GM08714 (cell line): ENCODE measurements around the gene MB21D2.
"Not testable (repeated sequence)": the region's sequence is repeated elsewhere in the genome, so short reads cannot be mapped to it uniquely, and the experiment has no call there.

Source experiments
- H3K4me3 ChIP-seq: fragments of 200-500 bp; sonication (Bioruptor generic); 2 replicates; pipeline ENCODE4 v1.5.1; 2014; ENCODE audit warnings: mild to moderate bottlenecking, low read length, inconsistent platforms
- ZNF274 ChIP-seq: IDR thresholded peaks from 2 replicates; pipeline ENCODE4 v1.6.1; 2012; ENCODE audit warnings: mild to moderate bottlenecking, low read depth, low read length

MB21D2 gene

GRCh38 chr3:192864941-192865340 lies 52.7 kb downstream of the MB21D2 start:
- peak overlapping the region; percentile 43; the same call in 1 of the 2 replicates for H3K4me3 ChIP-seq
- no peak for TF ChIP-seq ZNF274

- H3K4me3 ChIP-seq, result no peak overlapping the region
- TF ChIP-seq ZNF274, result no peak
These were observed 54.6 kb downstream of the MB21D2 start for GRCh38 chr3:192863091-192863420.

GRCh38 chr3:192862408-192863090 lies 55.1 kb downstream of the MB21D2 start:
- H3K4me3 ChIP-seq, result no peak overlapping the region
- no peak for TF ChIP-seq ZNF274

- TF ChIP-seq ZNF274, result no peak
- no peak overlapping the region for H3K4me3 ChIP-seq
These were observed 55.7 kb downstream of the MB21D2 start for GRCh38 chr3:192861972-192862371.

DNA sequence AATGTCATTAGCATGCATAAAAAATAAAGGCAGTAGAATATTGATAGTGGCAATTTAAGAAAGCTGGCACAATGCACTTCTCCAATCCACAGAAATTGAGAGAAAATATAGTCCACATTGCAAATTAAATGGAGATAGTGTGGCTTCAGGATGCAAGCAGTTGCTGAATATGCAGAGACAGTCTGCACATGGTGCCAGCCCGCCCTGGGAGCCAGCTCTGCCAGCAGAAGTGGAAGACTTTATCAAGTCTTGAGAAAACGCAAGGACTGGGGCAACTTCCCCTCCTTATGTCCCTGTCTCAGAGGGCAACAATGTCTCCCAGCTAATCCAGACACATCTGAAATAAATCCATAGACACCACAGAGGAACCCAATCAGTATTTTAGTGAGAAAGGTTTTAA lies 57.2 kb downstream of the MB21D2 start:
- H3K4me3 ChIP-seq, result no peak overlapping the region
- TF ChIP-seq ZNF274, result no peak

GRCh38 chr3:192858849-192859585 lies 58.6 kb downstream of the MB21D2 start:
- TF ChIP-seq ZNF274, result no peak
- no peak overlapping the region for H3K4me3 ChIP-seq

DNA sequence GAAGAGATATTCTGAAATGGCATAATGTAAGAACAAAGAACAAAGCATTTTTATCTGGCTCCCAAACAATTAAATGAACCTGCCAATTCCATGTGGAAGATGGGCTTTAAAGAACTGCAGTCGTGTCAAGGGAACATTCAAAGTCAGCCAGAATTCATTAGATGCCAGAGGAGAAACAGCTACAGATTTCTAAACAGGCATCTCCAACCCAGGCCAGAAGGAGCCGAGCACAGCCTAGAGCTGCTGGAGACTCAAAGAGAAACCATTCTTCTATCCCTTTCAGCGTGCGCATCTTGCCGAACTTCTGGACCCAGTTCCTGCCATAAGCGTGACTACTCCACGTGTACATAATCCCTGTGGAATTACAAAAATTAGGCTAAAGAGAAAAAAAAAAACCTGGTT lies 60.4 kb downstream of the MB21D2 start:
- H3K4me3 ChIP-seq, result no peak overlapping the region
- no peak for TF ChIP-seq ZNF274

DNA sequence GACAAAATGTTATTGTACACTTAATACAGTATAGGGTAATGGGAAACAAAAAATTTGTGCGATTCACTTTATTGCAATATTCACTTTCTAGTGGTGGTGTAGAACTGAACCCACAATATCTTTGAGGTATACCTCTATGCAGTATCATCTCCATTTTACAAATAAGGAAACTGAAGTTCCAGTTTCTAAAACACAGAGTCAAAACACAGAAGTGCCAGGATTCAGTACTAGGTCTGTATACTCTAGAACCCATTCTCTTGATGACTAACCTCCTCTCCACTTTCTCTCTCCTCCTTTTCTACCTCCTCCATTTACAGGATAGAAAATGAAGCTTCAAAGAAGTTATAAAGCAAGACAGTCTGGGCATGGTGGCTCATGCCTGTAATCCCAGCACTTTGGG lies 62.2 kb downstream of the MB21D2 start:
- H3K4me3 ChIP-seq, result no peak overlapping the region
- TF ChIP-seq ZNF274, result no peak

DNA sequence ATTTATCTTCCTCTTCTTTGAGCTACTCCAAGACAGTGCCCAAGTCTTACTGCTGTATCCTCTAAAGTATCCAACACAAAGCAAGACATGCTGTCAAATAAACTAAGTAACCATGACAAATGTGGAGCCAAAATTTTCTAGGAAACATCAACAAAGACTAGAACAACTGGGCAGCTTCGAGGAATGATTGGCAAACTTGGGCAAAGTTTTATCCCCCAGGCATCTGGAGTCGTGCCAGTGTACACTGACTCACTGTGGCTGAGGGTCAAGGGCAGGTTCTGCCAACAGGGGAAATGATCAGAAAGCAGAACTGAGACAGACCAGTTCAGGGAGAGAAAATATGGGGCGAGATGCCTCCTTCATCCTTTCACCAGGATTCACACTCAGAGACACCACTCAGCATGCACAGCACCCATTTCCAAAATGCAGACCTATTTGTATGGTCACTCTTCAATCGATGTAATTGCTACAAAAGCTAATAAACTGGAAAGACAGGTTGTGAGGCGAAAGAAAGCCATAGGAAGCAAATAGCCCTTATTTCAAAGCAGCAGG lies 65.8 kb downstream of the MB21D2 start:
- no peak overlapping the region for H3K4me3 ChIP-seq
- no peak for TF ChIP-seq ZNF274

GRCh38 chr3:192850451-192850981 lies 67.1 kb downstream of the MB21D2 start:
- TF ChIP-seq ZNF274, result no peak
- no peak overlapping the region for H3K4me3 ChIP-seq

DNA sequence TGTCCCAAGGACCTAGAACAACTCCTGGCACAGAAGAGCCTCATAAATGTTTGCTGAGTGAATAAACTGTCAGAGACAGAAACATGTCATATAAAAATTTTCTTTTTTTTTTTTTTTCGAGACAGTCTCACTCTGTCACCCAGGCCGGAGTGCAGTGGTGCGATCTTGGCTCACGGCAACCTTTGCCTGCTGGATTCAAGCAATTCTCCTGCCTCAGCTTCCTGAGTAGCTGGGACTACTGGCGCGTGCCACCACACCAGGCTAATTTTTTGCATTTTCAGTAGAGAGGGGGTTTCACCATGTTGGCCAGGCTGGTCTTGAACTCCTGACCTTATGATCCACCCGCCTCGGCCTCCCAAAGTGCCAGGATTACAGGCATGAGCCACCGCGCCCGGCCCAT lies 67.8 kb downstream of the MB21D2 start:
- H3K4me3 ChIP-seq, result not testable (repeated sequence)

GRCh38 chr3:192848371-192849233 lies 69.1 kb downstream of the MB21D2 start:
- no peak overlapping the region for H3K4me3 ChIP-seq
- no peak for TF ChIP-seq ZNF274

DNA sequence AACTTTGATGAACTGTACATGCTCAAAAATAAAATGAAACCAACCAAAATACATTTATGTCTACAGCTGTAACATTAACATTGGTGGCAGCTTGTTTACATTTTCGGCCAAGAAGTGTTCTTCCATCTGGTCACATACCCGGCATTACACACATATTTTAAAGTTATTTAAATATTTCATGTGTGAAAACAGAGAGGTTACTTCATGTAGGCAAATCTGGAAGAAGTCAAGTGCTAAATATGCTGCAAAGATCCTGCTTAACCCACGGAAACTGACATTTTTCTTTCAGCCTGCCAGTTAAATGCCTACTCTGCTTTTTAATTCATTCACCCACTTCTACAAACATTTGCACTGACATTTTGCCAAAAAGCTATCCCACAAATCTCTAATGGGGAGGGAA lies 69.7 kb downstream of the MB21D2 start:
- TF ChIP-seq ZNF274, result no peak
- no peak overlapping the region for H3K4me3 ChIP-seq

GRCh38 chr3:192845526-192845855 lies 72.2 kb downstream of the MB21D2 start:
- no peak overlapping the region for H3K4me3 ChIP-seq
- no peak for TF ChIP-seq ZNF274

- no peak for TF ChIP-seq ZNF274
These were observed 72.7 kb downstream of the MB21D2 start for GRCh38 chr3:192844836-192845525.

More at GRCh38 chr3:192844836-192845525, 72.7 kb downstream of the MB21D2 start:
- no peak overlapping the region for H3K4me3 ChIP-seq
